Neural progenitor cell (in vitro differentiated cells): Measurements from ENCODE around the gene CHEK2. TPM values are rescaled to one million over a fixed set of nuclear protein-coding genes. Genes with fewer than 3 reads are reported as not detected.

Experiments
- DNase-seq: peaks from one replicate; pipeline ENCODE4 v3.0.0-alpha.2; 2016; ENCODE audit warnings: low spot score
- H2AFZ ChIP-seq: fragments of 200-600 bp; sonication (generic); replicated peaks from 2 replicates; pipeline ENCODE4 v1.6.1; 2016; ENCODE audit warnings: antibody characterized with exemption
- H3F3A ChIP-seq: fragments of 200-600 bp; sonication (generic); 2 replicates; pipeline ENCODE4 v1.6.1; 2016; ENCODE audit warnings: antibody characterized with exemption, low read depth
- H3K27ac ChIP-seq: fragments of 200-600 bp; sonication (generic); 2 replicates; pipeline ENCODE4 v1.5.1; 2016; ENCODE audit warnings: mild to moderate bottlenecking
- H3K27me3 ChIP-seq: fragments of 200-600 bp; sonication (generic); 2 replicates; pipeline ENCODE4 v1.6.1; 2016; ENCODE audit warnings: mild to moderate bottlenecking, moderate library complexity
- H3K36me3 ChIP-seq: fragments of 200-600 bp; sonication (generic); 2 replicates; pipeline ENCODE4 v1.5.1; 2016
- H3K4me1 ChIP-seq: fragments of 200-600 bp; sonication (generic); 2 replicates; pipeline ENCODE4 v1.6.1; 2016; ENCODE audit warnings: mixed run types
- H3K4me2 ChIP-seq: fragments of 200-600 bp; sonication (generic); 2 replicates; pipeline ENCODE4 v1.6.1; 2016
- H3K4me3 ChIP-seq: fragments of 200-600 bp; sonication (generic); 2 replicates; pipeline ENCODE4 v1.5.1; 2016
- H3K79me2 ChIP-seq: fragments of 200-600 bp; sonication (generic); 2 replicates; pipeline ENCODE4 v1.6.1; 2016; ENCODE audit warnings: low read depth
- H3K9ac ChIP-seq: fragments of 200-600 bp; sonication (generic); 2 replicates; pipeline ENCODE4 v1.6.1; 2016
- H3K9me3 ChIP-seq: fragments of 200-600 bp; sonication (generic); 2 replicates; pipeline ENCODE4 v1.5.1; 2016; ENCODE audit warnings: low read depth
- H4K20me1 ChIP-seq: fragments of 200-600 bp; sonication (generic); 2 replicates; pipeline ENCODE4 v1.6.1; 2016; ENCODE audit warnings: low read depth
- H3K27ac Mint-ChIP-seq: 3 replicates; pipeline ENCODE4 v1.8.0; 2021; ENCODE audit warnings: mixed read lengths
- H3K27me3 Mint-ChIP-seq: 2 replicates; pipeline ENCODE4 v1.8.0; 2022; ENCODE audit warnings: low read depth, mild to moderate bottlenecking, inconsistent platforms, moderate library complexity, mixed read lengths; ENCODE audit not compliant: insufficient read depth
- H3K36me3 Mint-ChIP-seq: 3 replicates; pipeline ENCODE4 v1.8.0; 2021; ENCODE audit warnings: mixed read lengths
- H3K4me1 Mint-ChIP-seq: 3 replicates; pipeline ENCODE4 v1.8.0; 2021; ENCODE audit warnings: mixed read lengths
- H3K4me3 Mint-ChIP-seq: 3 replicates; pipeline ENCODE4 v1.8.0; 2021; ENCODE audit warnings: mild to moderate bottlenecking, moderate library complexity, mixed read lengths
- H3K9me3 Mint-ChIP-seq: 3 replicates; pipeline ENCODE4 v1.8.0; 2020; ENCODE audit warnings: mixed read lengths
- CTCF ChIP-seq: fragments of 200-600 bp; sonication (generic); IDR thresholded peaks from 2 replicates; pipeline ENCODE4 v1.5.1; 2017; ENCODE audit warnings: antibody characterized with exemption, mild to moderate bottlenecking
- EZH2 ChIP-seq: fragments of 200-600 bp; sonication (generic); IDR thresholded peaks from 2 replicates; pipeline ENCODE4 v1.6.1; 2017; ENCODE audit warnings: antibody characterized with exemption, mild to moderate bottlenecking, moderate library complexity
- EZH2phosphoT487 ChIP-seq: fragments of 200-600 bp; sonication (generic); IDR thresholded peaks from 2 replicates; pipeline ENCODE4 v1.6.1; 2017; ENCODE audit warnings: antibody characterized with exemption
- total RNA-seq: library from RNA; depleted of rRNA; stranded (reverse); fragments of >200 nt; gene quantifications from 2 replicates; pipeline ENCODE4 v1.2.3, GENCODE V29; 2015; ENCODE audit warnings: low replicate concordance

Gene CHEK2
- total RNA-seq, 1 donor from 2014 or later, result 94.4 TPM

GRCh38 chr22:28728621-28729313 lies 12.9 kb downstream of the CHEK2 start:
- no peaks in the 10 kb centered on the region for H3K4me1 ChIP-seq
- H3K36me3 ChIP-seq, result no peaks in the 10 kb centered on the region
- H3K27ac Mint-ChIP-seq, result no peak overlapping the region
- no peaks in the 10 kb centered on the region for H3K4me1 Mint-ChIP-seq
- H4K20me1 ChIP-seq, result no peaks in the 10 kb centered on the region
- no peak overlapping the region for H3K4me3 Mint-ChIP-seq
- peaks cover 3% of the 10 kb centered on the region for H3K27me3 Mint-ChIP-seq
- no peak overlapping the region for H3K4me2 ChIP-seq
- H3K79me2 ChIP-seq, result no peaks in the 10 kb centered on the region
- no peak overlapping the region for H3K9ac ChIP-seq
- TF ChIP-seq CTCF (no peak), EZH2phosphoT487 (no peak), EZH2 (no peak)
- H3K36me3 Mint-ChIP-seq, result peaks cover 21% of the 10 kb centered on the region
- H3K27me3 ChIP-seq, result no peaks in the 10 kb centered on the region
- no peak overlapping the region for H2AFZ ChIP-seq
- no peak for DNase-seq
- H3K27ac ChIP-seq, result no peak overlapping the region
- no peaks in the 10 kb centered on the region for H3F3A ChIP-seq
- no peaks in the 10 kb centered on the region for H3K9me3 ChIP-seq
- H3K9me3 Mint-ChIP-seq, result no peaks in the 10 kb centered on the region
- no peak overlapping the region for H3K4me3 ChIP-seq

- Histone ChIP-seq H3K27me3 (no peaks in the 10 kb centered on the region), H3K36me3 (no peaks in the 10 kb centered on the region), H3K4me2 (no peak overlapping the region), H3K27ac (no peak overlapping the region), H3K9ac (no peak overlapping the region), H3K4me1 (no peaks in the 10 kb centered on the region), H3K9me3 (no peaks in the 10 kb centered on the region), H2AFZ (no peak overlapping the region), H3K79me2 (no peaks in the 10 kb centered on the region), H4K20me1 (no peaks in the 10 kb centered on the region), H3K4me3 (no peak overlapping the region), H3F3A (no peaks in the 10 kb centered on the region)
- Mint-ChIP-seq H3K4me3 (no peak overlapping the region), H3K9me3 (no peaks in the 10 kb centered on the region), H3K27ac (no peak overlapping the region), H3K36me3 (peaks cover 20% of the 10 kb centered on the region), H3K27me3 (peaks cover 3% of the 10 kb centered on the region), H3K4me1 (no peaks in the 10 kb centered on the region)
- TF ChIP-seq EZH2phosphoT487 (no peak), CTCF (no peak), EZH2 (no peak)
- DNase-seq, result no peak
These were observed 13.6 kb downstream of the CHEK2 start for GRCh38 chr22:28728002-28728401.

GRCh38 chr22:28718044-28718443 lies 23.6 kb downstream of the CHEK2 start:
- Mint-ChIP-seq H3K9me3 (no peaks in the 10 kb centered on the region), H3K27ac (no peak overlapping the region), H3K36me3 (peaks cover 10% of the 10 kb centered on the region), H3K4me3 (no peak overlapping the region), H3K27me3 (no peaks in the 10 kb centered on the region), H3K4me1 (no peaks in the 10 kb centered on the region)
- no peaks in the 10 kb centered on the region for H4K20me1 ChIP-seq
- no peak overlapping the region for H3K4me2 ChIP-seq
- H3F3A ChIP-seq, result peaks cover under 1% of the 10 kb centered on the region
- peaks cover 8% of the 10 kb centered on the region for H3K36me3 ChIP-seq
- TF ChIP-seq CTCF, result no peak
- no peak overlapping the region for H2AFZ ChIP-seq
- no peak for DNase-seq
- H3K27ac ChIP-seq, result no peak overlapping the region
- no peaks in the 10 kb centered on the region for H3K9me3 ChIP-seq
- no peaks in the 10 kb centered on the region for H3K4me1 ChIP-seq
- H3K4me3 ChIP-seq, result no peak overlapping the region
- no peak overlapping the region for H3K9ac ChIP-seq
- H3K27me3 ChIP-seq, result no peaks in the 10 kb centered on the region
- no peaks in the 10 kb centered on the region for H3K79me2 ChIP-seq
